K562 (cell line): ENCODE measurements around the gene MBOAT1. TPM values are rescaled to one million over a fixed set of nuclear protein-coding genes. Genes with fewer than 3 reads are reported as not detected.

Experiments used
- ARNT ChIP-seq, 2 experiments: fragments of 450-650 bp; IDR thresholded peaks; 2 replicates each; pipeline ENCODE4 v1.6.1; 2016; ENCODE audit warnings: mild to moderate bottlenecking in 1 of 2
- CHD2 ChIP-seq: IDR thresholded peaks from 2 replicates; pipeline ENCODE4 v1.6.1; 2011; ENCODE audit warnings: low read depth, low read length
- DACH1 ChIP-seq: fragments of 450-650 bp; IDR thresholded peaks from 2 replicates; pipeline ENCODE4 v1.6.1; 2018; ENCODE audit not compliant: partially characterized antibody
- ETV6 ChIP-seq, 3 experiments: fragments of 150-350 bp in 1 of 3; sonication (generic) in 1 of 3; formaldehyde crosslinking in 1 of 3; IDR thresholded peaks; 2 replicates each; pipeline versions ENCODE4 v1.6.1 to v1.8.0; 2014 to 2022; ENCODE audit warnings: borderline replicate concordance in 2 of 3, low read depth in 2 of 3, antibody characterized with exemption in 1 of 3, low read length in 1 of 3, mild to moderate bottlenecking in 1 of 3, missing genetic modification reagents in 1 of 3
- MIER1 ChIP-seq: fragments of 450-650 bp; IDR thresholded peaks from 2 replicates; pipeline ENCODE4 v1.6.1; 2016; ENCODE audit warnings: antibody characterized with exemption, mild to moderate bottlenecking, low read depth
- POLR3G ChIP-seq: IDR thresholded peaks from 2 replicates; pipeline ENCODE4 v1.6.1; 2011; ENCODE audit not compliant: insufficient read length, insufficient replicate concordance; ENCODE audit errors: extremely low read depth
- SIRT6 ChIP-seq: IDR thresholded peaks from one replicate; pipeline ENCODE4 v1.6.1; 2012; ENCODE audit warnings: low read depth, mild to moderate bottlenecking, control low read depth, inconsistent platforms, low read length, moderate library complexity
- TOE1 ChIP-seq, 2 experiments: fragments of 450-650 bp in 1 of 2; sonication (generic) in 1 of 2; formaldehyde crosslinking in 1 of 2; IDR thresholded peaks; 2 replicates each; pipeline versions ENCODE4 v1.7.1 to v1.8.0; 2016 to 2022; ENCODE audit warnings: borderline replicate concordance in 2 of 2, mild to moderate bottlenecking in 2 of 2, antibody characterized with exemption in 1 of 2, inconsistent platforms in 1 of 2, low read depth in 1 of 2, missing genetic modification reagents in 1 of 2, moderate library complexity in 1 of 2
- ZBTB1 ChIP-seq: sonication (generic); formaldehyde crosslinking; IDR thresholded peaks from 2 replicates; pipeline ENCODE4 v1.8.1; 2023; ENCODE audit warnings: missing genetic modification reagents, low read depth, mild to moderate bottlenecking, borderline replicate concordance
- polyA plus RNA-seq, 8 experiments: library from polyadenylated mRNA; depleted of rRNA in 4 of 8; stranded (reverse) in 5 of 8; unstranded in 3 of 8; fragments of >200 nt; fragmentation: Nextera tagmentation in 2 of 8; fragmentation: Illumina TruSeq in 1 of 8; extraction: Ambion mirVana in 2 of 8; extraction: Trizol in 1 of 8; gene quantifications; 2 replicates each; pipeline versions ENCODE4 v1.2.1 to v1.2.3, GENCODE V29; 2011 to 2014; ENCODE audit warnings: inconsistent platforms in 1 of 8, missing spikeins in 1 of 8
- total RNA-seq, 7 experiments: library from RNA; depleted of rRNA in 6 of 7; stranded (reverse); fragments of >200 nt in 6 of 7; fragmentation: Illumina TruSeq in 2 of 7; extraction: Trizol in 2 of 7; gene quantifications; 2 replicates each; pipeline versions ENCODE4 v1.2.1 to v1.2.3, GENCODE V29; 2011 to 2021; ENCODE audit warnings: low replicate concordance in 1 of 7
- TF ChIP-seq, protein P1 (sequence below): fragments of 250-450 bp; sonication (Bioruptor Pico); IDR thresholded peaks from 2 replicates; pipeline ENCODE4 v1.5.0; 2022; ENCODE audit warnings: mild to moderate bottlenecking
- TF ChIP-seq, protein P2 (sequence below): sonication (generic); formaldehyde crosslinking; IDR thresholded peaks from 2 replicates; pipeline ENCODE4 v1.9.0; 2022; ENCODE audit warnings: mild to moderate bottlenecking, missing genetic modification reagents

The MBOAT1 gene
- total and polyA plus RNA-seq, 9 of the 15 experiments (the other 6 are each of a cell fraction or from before 2014, with no cell fraction given): 0.13 to 16.5 (median 10.3) TPM

- TF ChIP-seq, protein P1, sequence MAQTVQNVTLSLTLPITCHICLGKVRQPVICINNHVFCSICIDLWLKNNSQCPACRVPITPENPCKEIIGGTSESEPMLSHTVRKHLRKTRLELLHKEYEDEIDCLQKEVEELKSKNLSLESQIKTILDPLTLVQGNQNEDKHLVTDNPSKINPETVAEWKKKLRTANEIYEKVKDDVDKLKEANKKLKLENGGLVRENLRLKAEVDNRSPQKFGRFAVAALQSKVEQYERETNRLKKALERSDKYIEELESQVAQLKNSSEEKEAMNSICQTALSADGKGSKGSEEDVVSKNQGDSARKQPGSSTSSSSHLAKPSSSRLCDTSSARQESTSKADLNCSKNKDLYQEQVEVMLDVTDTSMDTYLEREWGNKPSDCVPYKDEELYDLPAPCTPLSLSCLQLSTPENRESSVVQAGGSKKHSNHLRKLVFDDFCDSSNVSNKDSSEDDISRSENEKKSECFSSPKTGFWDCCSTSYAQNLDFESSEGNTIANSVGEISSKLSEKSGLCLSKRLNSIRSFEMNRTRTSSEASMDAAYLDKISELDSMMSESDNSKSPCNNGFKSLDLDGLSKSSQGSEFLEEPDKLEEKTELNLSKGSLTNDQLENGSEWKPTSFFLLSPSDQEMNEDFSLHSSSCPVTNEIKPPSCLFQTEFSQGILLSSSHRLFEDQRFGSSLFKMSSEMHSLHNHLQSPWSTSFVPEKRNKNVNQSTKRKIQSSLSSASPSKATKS: no peak
- TF ChIP-seq CHD2 (peak; percentile 45; the same call in 1 of the 2 replicates), ZBTB1 (CRISPR knock-in tag) (no peak), TOE1 (IDR thresholded peaks at IDR 0.05; ENCODE audit: borderline replicate concordance) (peak; percentile 27; the same call in 1 of the 2 replicates), TOE1 (CRISPR knock-in tag; IDR thresholded peaks at IDR 0.05; ENCODE audit: borderline replicate concordance, low read depth) (no peak), MIER1 (no peak), DACH1 (no peak), ETV6 (IDR thresholded peaks at IDR 0.05; ENCODE audit: borderline replicate concordance in 1 of 2, low read depth in 2 of 2, low read length in 1 of 2) (no peak), ETV6 (CRISPR knock-in tag; IDR thresholded peaks at IDR 0.05; ENCODE audit: borderline replicate concordance) (no peak), ARNT (IDR thresholded peaks at IDR 0.05) (no peak), POLR3G (no peak), SIRT6 (no peak)
- TF ChIP-seq, protein P2, sequence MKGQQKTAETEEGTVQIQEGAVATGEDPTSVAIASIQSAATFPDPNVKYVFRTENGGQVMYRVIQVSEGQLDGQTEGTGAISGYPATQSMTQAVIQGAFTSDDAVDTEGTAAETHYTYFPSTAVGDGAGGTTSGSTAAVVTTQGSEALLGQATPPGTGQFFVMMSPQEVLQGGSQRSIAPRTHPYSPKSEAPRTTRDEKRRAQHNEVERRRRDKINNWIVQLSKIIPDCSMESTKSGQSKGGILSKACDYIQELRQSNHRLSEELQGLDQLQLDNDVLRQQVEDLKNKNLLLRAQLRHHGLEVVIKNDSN (CRISPR knock-in tag): 0 out of 2 replicates have a peak, but pooled peaks have one; percentile 12
Measured at GRCh38 chr6:20172842-20173456, 39.3 kb downstream of the MBOAT1 start (continued).
